Sigmoid colon (tissue), 7 donors: ENCODE results near the gene TBXAS1. TPM values are rescaled to one million over a fixed set of nuclear protein-coding genes. Genes with fewer than 3 reads are reported as not detected.
A peak's percentile ranks its signal among the peaks of the same experiment; 100 is the strongest.

Source experiments
- DNase-seq: peaks from one replicate; pipeline ENCODE4 v3.0.0-alpha.2; 2019
- H3K27ac ChIP-seq, 4 donors: fragments of 200-600 bp; sonication (generic); one replicate each; pipeline ENCODE4 v1.5.1; 2016 to 2019; ENCODE audit warnings: mild to moderate bottlenecking in 1 of 4
- H3K27me3 ChIP-seq, 3 donors: fragments of 200-600 bp; sonication (generic); one replicate each; pipeline ENCODE4 v1.5.1; 2019; ENCODE audit warnings: mild to moderate bottlenecking in 1 of 3
- H3K36me3 ChIP-seq, 4 donors: fragments of 200-600 bp; sonication (generic); one replicate each; pipeline ENCODE4 v1.5.1; 2016 to 2019
- H3K4me1 ChIP-seq, 4 donors: fragments of 200-600 bp; sonication (generic); one replicate each; pipeline ENCODE4 v1.5.1; 2017 to 2019
- H3K4me3 ChIP-seq, 4 donors: fragments of 200-600 bp; sonication (generic); one replicate each; pipeline ENCODE4 v1.5.1; 2017 to 2019; ENCODE audit warnings: mild to moderate bottlenecking in 2 of 4, moderate library complexity in 1 of 4
- H3K9me3 ChIP-seq, 4 donors: fragments of 200-600 bp in 3 of 4; sonication (generic) in 3 of 4; one replicate each; pipeline versions ENCODE4 v1.5.1 to v1.6.1; 2013 to 2019
- EP300 ChIP-seq, 4 donors: sonication (generic); formaldehyde crosslinking; IDR thresholded peaks; one replicate each; pipeline ENCODE4 v1.6.1; 2017; ENCODE audit warnings: antibody characterized with exemption in 4 of 4
- POLR2A ChIP-seq, 2 donors: fragments of 450-650 bp; IDR thresholded peaks; one replicate each; pipeline ENCODE4 v1.6.1; 2016; ENCODE audit warnings: antibody characterized with exemption in 2 of 2, mild to moderate bottlenecking in 2 of 2, moderate library complexity in 2 of 2
- POLR2AphosphoS5 ChIP-seq, 4 donors: sonication (generic); formaldehyde crosslinking; IDR thresholded peaks; one replicate each; pipeline ENCODE4 v1.6.1; 2017; ENCODE audit warnings: antibody characterized with exemption in 4 of 4
- WGBS, 2 donors: extraction: QIAGEN DNeasy Blood & Tissue Kit; methylation state at CpG; one replicate each; pipeline ENCODE4 v1.1.7; 2013; 5-methylcytosine and 5-hydroxymethylcytosine counted together
- intact Hi-C: fragments of 100-400 bp; cut with DNase I; formaldehyde crosslinking; loops from one replicate; pipeline ENCODE4 v1.15.1; 2023
- polyA plus RNA-seq, 3 donors: library from polyadenylated mRNA; stranded (reverse); fragments of 200-250 nt; gene quantifications; one replicate each; pipeline ENCODE4 v1.2.3, GENCODE V29; 2013
- total RNA-seq, 4 donors: library from RNA; depleted of rRNA; stranded (reverse); fragments of >200 nt; gene quantifications; one replicate each; pipeline ENCODE4 v1.1.0, GENCODE V29; 2016
- TF ChIP-seq, protein P1 (sequence below), 4 experiments: fragments of 450-650 bp in 3 of 4; fragments of 200-600 bp in 1 of 4; IDR thresholded peaks; one replicate each; pipeline ENCODE4 v1.5.1; 2016 to 2019; ENCODE audit warnings: antibody characterized with exemption in 4 of 4, mild to moderate bottlenecking in 3 of 4, moderate library complexity in 2 of 4
- donor health status: healthy with polysubstance abuse.
- donor health status: Bipolar disorder and iron deficiency.
- donor health status: healthy.

TBXAS1 gene
- total and polyA plus RNA-seq, 7 donors, result 6.0 to 28.2 (median 19.3) TPM

GRCh38 chr7:140005754-140006503 lies 176.9 kb downstream of the TBXAS1 start:
- 56 to 74% methylated on average over 13 of the region's 13 CpGs for WGBS, 2 donors
- Histone ChIP-seq H3K27ac (no peak overlapping the region), H3K9me3 (no peaks in the 10 kb centered on the region), H3K4me1 (no peaks in the 10 kb centered on the region), H3K27me3 (no peaks in the 10 kb centered on the region), H3K36me3 (no peaks in the 10 kb centered on the region), H3K4me3 (no peak overlapping the region)
- TF ChIP-seq, protein P1, sequence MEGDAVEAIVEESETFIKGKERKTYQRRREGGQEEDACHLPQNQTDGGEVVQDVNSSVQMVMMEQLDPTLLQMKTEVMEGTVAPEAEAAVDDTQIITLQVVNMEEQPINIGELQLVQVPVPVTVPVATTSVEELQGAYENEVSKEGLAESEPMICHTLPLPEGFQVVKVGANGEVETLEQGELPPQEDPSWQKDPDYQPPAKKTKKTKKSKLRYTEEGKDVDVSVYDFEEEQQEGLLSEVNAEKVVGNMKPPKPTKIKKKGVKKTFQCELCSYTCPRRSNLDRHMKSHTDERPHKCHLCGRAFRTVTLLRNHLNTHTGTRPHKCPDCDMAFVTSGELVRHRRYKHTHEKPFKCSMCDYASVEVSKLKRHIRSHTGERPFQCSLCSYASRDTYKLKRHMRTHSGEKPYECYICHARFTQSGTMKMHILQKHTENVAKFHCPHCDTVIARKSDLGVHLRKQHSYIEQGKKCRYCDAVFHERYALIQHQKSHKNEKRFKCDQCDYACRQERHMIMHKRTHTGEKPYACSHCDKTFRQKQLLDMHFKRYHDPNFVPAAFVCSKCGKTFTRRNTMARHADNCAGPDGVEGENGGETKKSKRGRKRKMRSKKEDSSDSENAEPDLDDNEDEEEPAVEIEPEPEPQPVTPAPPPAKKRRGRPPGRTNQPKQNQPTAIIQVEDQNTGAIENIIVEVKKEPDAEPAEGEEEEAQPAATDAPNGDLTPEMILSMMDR (IDR thresholded peaks at IDR 0.05), result no peak
- TF ChIP-seq POLR2A (IDR thresholded peaks at IDR 0.05) (no peak), EP300 (IDR thresholded peaks at IDR 0.05) (no peak), POLR2AphosphoS5 (IDR thresholded peaks at IDR 0.05) (no peak)
- intact Hi-C loops, result no loop called here
- peak; percentile 48 for DNase-seq

GRCh38 chr7:140006600-140006999 lies 177.5 kb downstream of the TBXAS1 start:
- Histone ChIP-seq H3K4me1 (no peaks in the 10 kb centered on the region), H3K36me3 (no peaks in the 10 kb centered on the region), H3K27ac (no peak overlapping the region), H3K9me3 (no peaks in the 10 kb centered on the region), H3K4me3 (no peak overlapping the region), H3K27me3 (no peaks in the 10 kb centered on the region)
- peak; percentile 8 for DNase-seq
- TF ChIP-seq POLR2A (IDR thresholded peaks at IDR 0.05) (no peak), POLR2AphosphoS5 (IDR thresholded peaks at IDR 0.05) (no peak), EP300 (IDR thresholded peaks at IDR 0.05) (no peak)
- TF ChIP-seq, protein P1 (IDR thresholded peaks at IDR 0.05), result no peak
- intact Hi-C loops, result no loop called here
- 96% methylated on average over 10 of the region's 10 CpGs for WGBS, 2 donors

DNA sequence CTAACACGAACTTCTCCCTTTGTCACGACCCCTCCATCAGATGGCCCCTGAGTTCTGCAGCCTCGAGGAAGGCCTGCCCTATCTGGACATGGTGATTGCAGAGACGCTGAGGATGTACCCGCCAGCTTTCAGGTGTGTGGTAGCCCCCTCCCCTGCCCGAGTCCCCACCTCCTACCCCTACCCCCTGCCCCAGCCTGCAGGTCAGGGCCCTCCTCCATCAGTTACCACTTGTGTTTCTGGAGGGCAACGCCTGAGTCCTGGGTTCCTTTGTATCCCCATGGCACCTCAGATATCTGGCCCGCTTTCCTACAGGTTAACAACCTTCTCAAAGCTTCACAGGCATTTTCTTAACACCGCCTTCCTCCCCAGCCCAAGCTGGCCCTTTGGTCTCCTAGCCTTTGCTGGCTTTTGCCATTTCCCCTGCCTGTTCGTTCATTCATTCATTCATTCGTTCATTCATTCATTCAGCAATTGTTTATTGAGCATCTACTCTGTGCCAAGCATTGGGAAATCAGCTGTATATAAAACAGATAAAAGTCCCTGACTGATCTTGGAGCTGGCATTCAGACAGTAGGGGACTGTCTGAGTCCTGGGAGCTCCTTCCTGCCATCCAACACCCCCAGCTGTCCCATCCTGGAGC lies 178.1 kb downstream of the TBXAS1 start:
- DNase-seq, result peak; percentile 43
- Histone ChIP-seq H3K27me3 (no peaks in the 10 kb centered on the region), H3K4me3 (no peak overlapping the region), H3K4me1 (no peaks in the 10 kb centered on the region), H3K9me3 (no peaks in the 10 kb centered on the region), H3K27ac (no peak overlapping the region), H3K36me3 (no peaks in the 10 kb centered on the region)
- TF ChIP-seq, protein P1 (IDR thresholded peaks at IDR 0.05), result no peak
- no peak for TF ChIP-seq EP300 (IDR thresholded peaks at IDR 0.05)
- 93 to 94% methylated on average over 11 of the region's 11 CpGs for WGBS, 2 donors
- intact Hi-C loops, result no loop called here

DNA sequence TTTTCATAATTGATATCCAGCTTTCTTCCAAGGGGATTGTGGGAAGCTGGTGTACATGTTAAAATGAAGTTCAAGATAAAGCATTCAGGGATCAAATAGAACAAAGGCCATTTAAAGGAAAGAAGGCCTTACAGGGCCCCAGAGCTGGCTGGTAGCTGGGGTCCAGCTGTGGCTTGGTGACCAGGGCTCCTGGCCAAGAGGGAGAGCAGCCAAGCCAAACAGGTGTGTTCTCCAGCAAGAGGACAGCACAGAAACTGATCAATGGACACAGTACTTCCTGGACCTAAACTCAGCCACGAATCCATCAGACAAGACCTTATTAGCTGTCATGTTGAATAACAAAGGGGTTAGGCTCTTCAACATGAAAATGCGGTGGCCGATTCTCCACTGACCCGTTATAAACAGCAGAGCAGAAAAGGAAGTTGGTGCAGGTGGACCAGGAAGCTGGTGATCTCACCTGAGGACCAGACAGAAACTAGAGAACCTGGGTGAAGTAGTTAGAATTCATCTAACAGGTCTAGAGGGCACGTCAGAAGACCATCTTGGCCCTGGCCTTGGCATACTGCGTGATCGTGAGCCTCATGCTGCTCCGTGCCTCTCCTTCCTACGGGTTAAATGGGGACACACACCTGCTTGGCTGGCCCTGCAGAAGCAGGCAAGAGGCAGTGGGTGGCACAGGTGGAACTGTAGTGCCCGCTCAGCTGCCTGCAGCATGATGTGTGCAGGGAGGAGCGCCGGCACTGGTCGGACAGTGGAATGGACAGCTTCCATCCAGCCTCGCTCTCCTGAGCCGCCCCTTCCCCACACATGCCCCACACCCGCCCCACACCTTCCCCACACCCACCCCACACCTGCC lies 179.9 kb downstream of the TBXAS1 start:
- H3K9me3 ChIP-seq, result no peaks in the 10 kb centered on the region
- no peak overlapping the region for H3K4me3 ChIP-seq
- DNase-seq, result peak; percentile 51
- no peaks in the 10 kb centered on the region for H3K4me1 ChIP-seq
- WGBS, 2 donors, result 91 to 93% methylated on average over 16 of the region's 16 CpGs
- TF ChIP-seq, protein P1 (IDR thresholded peaks at IDR 0.05), result no peak
- TF ChIP-seq EP300 (IDR thresholded peaks at IDR 0.05) (no peak), POLR2A (IDR thresholded peaks at IDR 0.05) (no peak), POLR2AphosphoS5 (IDR thresholded peaks at IDR 0.05) (no peak)
- no peak overlapping the region for H3K27ac ChIP-seq
- no peaks in the 10 kb centered on the region for H3K27me3 ChIP-seq
- intact Hi-C loops, result no loop called here
- H3K36me3 ChIP-seq, result no peaks in the 10 kb centered on the region
